Fibroblast of villous mesenchyme (primary cell): ENCODE measurements around the gene CFAP69. TPM values are rescaled to one million over a fixed set of nuclear protein-coding genes. Genes with fewer than 3 reads are reported as not detected.

Experiments
- DNase-seq: peaks from one replicate; pipeline ENCODE4 v3.0.0-alpha.2; 2010; ENCODE audit warnings: low read depth
- H3K4me3 ChIP-seq: 2 replicates; pipeline ENCODE4 v1.5.1; 2011; ENCODE audit warnings: low read depth, mild to moderate bottlenecking, low read length
- CTCF ChIP-seq: IDR thresholded peaks from 2 replicates; pipeline ENCODE4 v1.5.1; 2012; ENCODE audit warnings: low read depth, mild to moderate bottlenecking, low read length; ENCODE audit not compliant: insufficient read depth
- total RNA-seq: library from RNA; depleted of rRNA; stranded (reverse); fragments of >200 nt; gene quantifications from 2 replicates; pipeline ENCODE4 v1.2.3, GENCODE V29; 2012

The CFAP69 gene
- total RNA-seq, 1 donor, result 2.6 TPM

DNA sequence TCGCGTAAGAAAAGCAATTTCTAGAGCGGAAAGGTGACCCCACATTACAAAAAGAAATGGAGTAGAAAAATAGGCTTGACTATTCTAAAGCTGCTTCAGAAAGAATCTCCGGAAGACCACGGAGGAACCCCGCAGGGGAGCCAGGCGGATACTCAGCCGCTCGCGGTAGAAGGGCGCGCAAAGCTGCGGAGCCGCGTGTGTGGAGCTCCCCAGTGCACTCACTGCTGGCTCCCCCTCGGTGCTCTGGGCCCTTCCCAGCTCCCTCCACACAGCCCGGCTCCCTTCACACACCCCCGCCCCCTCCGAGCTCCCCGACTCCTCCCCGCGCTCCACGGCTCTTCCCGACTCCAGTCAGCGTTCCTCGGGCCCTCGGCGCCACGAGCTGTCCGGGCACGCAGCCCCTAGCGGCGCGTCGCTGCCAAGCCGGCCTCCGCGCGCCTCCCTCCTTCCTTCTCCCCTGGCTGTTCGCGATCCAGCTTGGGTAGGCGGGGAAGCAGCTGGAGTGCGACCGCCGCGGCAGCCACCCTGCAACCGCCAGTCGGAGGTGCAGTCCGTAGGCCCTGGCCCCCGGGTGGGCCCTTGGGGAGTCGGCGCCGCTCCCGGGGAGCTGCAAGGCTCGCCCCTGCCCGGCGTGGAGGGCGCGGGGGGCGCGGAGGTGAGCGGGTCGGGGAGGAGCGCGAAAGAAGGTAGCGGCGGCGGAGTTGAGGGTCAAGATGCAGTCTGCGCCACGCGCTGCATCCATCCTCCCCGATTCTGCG lies 33.4 kb upstream of the CFAP69 start, which contains the start of gene STEAP2:
STEAP2 (plus strand) TSS at position 350 of the 758 bp plus-strand sequence. CDS start 13,343 bp downstream, outside the sequence.
- TF ChIP-seq CTCF, result peak; percentile 62
- H3K4me3 ChIP-seq, result peak within 1 kb of the TSS; percentile 55
- peak; percentile 84 for DNase-seq

- TF ChIP-seq CTCF, result no peak
- no peak for DNase-seq
- H3K4me3 ChIP-seq, result peak overlapping the region; percentile 55
Observed at GRCh38 chr7:90212149-90212495, 32.9 kb upstream of the CFAP69 start.

- no peak overlapping the region for H3K4me3 ChIP-seq
Observed at GRCh38 chr7:90213521-90213920, 31.5 kb upstream of the CFAP69 start.

DNA sequence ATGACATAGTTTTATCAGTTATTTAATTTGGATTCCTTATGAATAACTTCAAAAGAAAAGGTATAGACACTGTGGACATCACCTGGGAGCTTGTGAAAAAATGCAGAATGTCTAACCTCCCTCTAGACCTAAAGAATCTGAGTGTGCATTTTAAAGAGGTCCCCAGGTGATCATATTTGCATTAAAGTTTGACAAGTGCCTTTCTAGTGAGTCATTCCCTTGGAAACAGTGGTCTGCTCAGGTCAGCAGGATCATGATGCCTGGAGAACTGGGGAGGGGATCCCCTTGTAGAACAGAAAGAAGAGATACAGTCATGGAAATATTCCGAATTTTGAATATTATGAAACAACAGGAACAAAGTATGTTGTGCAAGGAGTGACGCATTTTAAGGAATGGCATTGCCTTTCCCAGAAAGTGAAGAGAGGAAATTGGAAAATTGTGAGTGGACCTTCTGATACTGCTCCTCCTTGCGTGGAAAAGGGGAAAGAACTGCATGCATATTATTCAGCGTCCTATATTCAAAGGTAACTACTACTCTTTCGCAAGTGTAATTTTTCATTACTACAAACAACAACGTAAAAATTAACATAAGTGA lies 28.8 kb upstream of the CFAP69 start:
- no peak overlapping the region for H3K4me3 ChIP-seq
- no peak for TF ChIP-seq CTCF
- no peak for DNase-seq

More at GRCh38 chr7:90213521-90213920, 31.5 kb upstream of the CFAP69 start:
- no peak for TF ChIP-seq CTCF
- no peak for DNase-seq

DNA sequence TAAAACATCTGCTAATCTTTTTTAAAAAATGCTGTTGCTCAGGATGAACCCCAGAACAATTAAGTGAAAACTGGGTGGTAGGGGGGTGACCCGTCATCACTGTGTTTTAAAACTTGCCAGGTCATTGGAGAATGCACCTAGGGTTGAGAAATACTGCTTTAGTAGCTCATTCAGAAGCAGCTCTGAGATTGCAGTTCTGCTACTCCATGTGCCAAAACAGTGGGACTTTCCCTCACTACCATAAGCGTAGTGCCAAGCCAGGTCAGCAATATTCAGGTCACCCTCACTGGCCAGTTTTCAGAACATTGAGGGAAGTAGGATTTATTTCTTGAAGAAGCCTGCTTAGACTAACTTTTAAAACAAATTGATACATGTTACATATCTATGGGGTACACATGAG lies 28.2 kb upstream of the CFAP69 start:
- H3K4me3 ChIP-seq, result no peak overlapping the region
- no peak for TF ChIP-seq CTCF
- DNase-seq, result no peak

GRCh38 chr7:90222390-90222789 lies 22.6 kb upstream of the CFAP69 start:
- no peak for DNase-seq
- H3K4me3 ChIP-seq, result no peak overlapping the region
- no peak for TF ChIP-seq CTCF
